Upper lobe of right lung (tissue), 1 donor: ENCODE results near the gene PYGO2. TPM values are rescaled to one million over a fixed set of nuclear protein-coding genes. Genes with fewer than 3 reads are reported as not detected.
"Not testable (repeated sequence)": the region's sequence is repeated elsewhere in the genome, so short reads cannot be mapped to it uniquely, and the experiment has no call there.

Experiments used
- ATAC-seq: fragments of 200-7000 bp; cut with Tn5 transposase; one replicate; pipeline ENCODE4 v1.9.1; 2020; ENCODE audit warnings: mild to moderate bottlenecking, moderate library complexity
- DNase-seq: peaks from one replicate; pipeline ENCODE4 v3.0.0-alpha.2; 2020
- H3K27ac ChIP-seq: fragments of 200-600 bp; one replicate; pipeline ENCODE4 v1.8.0; 2022
- H3K27me3 ChIP-seq: fragments of 200-600 bp; one replicate; pipeline ENCODE4 v1.8.0; 2022; ENCODE audit warnings: mild to moderate bottlenecking
- H3K36me3 ChIP-seq: fragments of 200-600 bp; one replicate; pipeline ENCODE4 v1.8.0; 2022
- H3K4me1 ChIP-seq: fragments of 200-600 bp; one replicate; pipeline ENCODE4 v1.8.0; 2022
- H3K4me3 ChIP-seq: fragments of 200-600 bp; one replicate; pipeline ENCODE4 v1.8.0; 2022; ENCODE audit warnings: mild to moderate bottlenecking
- H3K9me3 ChIP-seq: fragments of 200-600 bp; one replicate; pipeline ENCODE4 v1.8.0; 2022
- CTCF ChIP-seq: fragments of 200-600 bp; IDR thresholded peaks from one replicate; pipeline ENCODE4 v1.8.0; 2022; ENCODE audit warnings: antibody characterized with exemption
- intact Hi-C: fragments of 100-400 bp; cut with DNase I; formaldehyde crosslinking; loops from one replicate; pipeline ENCODE4 v1.11.0; 2022
- total RNA-seq: library from RNA; stranded (reverse); fragmentation: NEBNext Ultra II Directional; extraction: Animal tissue kit (Norgen Biotek cat#: 25700); gene quantifications from one replicate; pipeline ENCODE4 v1.2.1, GENCODE V29; 2021
- donor health status: DM: no; HTN: yes; CAD: no; lungs with severe emphysema.

PYGO2 gene
- total RNA-seq, 1 donor from 2014 or later = 27.0 TPM

- no peaks in the 10 kb centered on the region for H3K36me3 ChIP-seq
- peaks cover 17% of the 10 kb centered on the region for H3K4me1 ChIP-seq
- intact Hi-C loops = no loop called here
- no peak overlapping the region for H3K27ac ChIP-seq
- H3K9me3 ChIP-seq = no peaks in the 10 kb centered on the region
- H3K4me3 ChIP-seq = no peak overlapping the region
- ATAC-seq (no peak), DNase-seq (peak; percentile 55)
- no peaks in the 10 kb centered on the region for H3K27me3 ChIP-seq
- no peak for TF ChIP-seq CTCF
These were observed 35.6 kb upstream of the PYGO2 start for GRCh38 chr1:154996966-154997701.

- Histone ChIP-seq H3K36me3 (peaks cover 12% of the 10 kb centered on the region), H3K4me1 (peaks cover 17% of the 10 kb centered on the region)
- H3K27me3 ChIP-seq, H3K27ac ChIP-seq, H3K9me3 ChIP-seq, H3K4me3 ChIP-seq, intact Hi-C loops: not testable (repeated sequence)
- TF ChIP-seq CTCF = peak; percentile 41
- peak; percentile 63 for DNase-seq
- ATAC-seq = peak; percentile 7
These were observed 33.9 kb upstream of the PYGO2 start for GRCh38 chr1:154995301-154995983.

GRCh38 chr1:154994591-154994990 lies 33.0 kb upstream of the PYGO2 start:
- H3K4me1 ChIP-seq = peaks cover 10% of the 10 kb centered on the region
- no peak overlapping the region for H3K4me3 ChIP-seq
- no peaks in the 10 kb centered on the region for H3K27me3 ChIP-seq
- no peaks in the 10 kb centered on the region for H3K9me3 ChIP-seq
- TF ChIP-seq CTCF = no peak
- intact Hi-C loops = no loop called here
- DNase-seq = peak; percentile 13
- no peak overlapping the region for H3K27ac ChIP-seq
- no peak for ATAC-seq
- H3K36me3 ChIP-seq = peaks cover 20% of the 10 kb centered on the region

GRCh38 chr1:154994269-154994587 lies 32.6 kb upstream of the PYGO2 start:
- no peaks in the 10 kb centered on the region for H3K27me3 ChIP-seq
- H3K4me1 ChIP-seq = peaks cover 7% of the 10 kb centered on the region
- no peak overlapping the region for H3K27ac ChIP-seq
- ATAC-seq (no peak), DNase-seq (no peak)
- H3K4me3 ChIP-seq = no peak overlapping the region
- H3K9me3 ChIP-seq = no peaks in the 10 kb centered on the region
- H3K36me3 ChIP-seq = peaks cover 24% of the 10 kb centered on the region
- intact Hi-C loops = no loop called here
- no peak for TF ChIP-seq CTCF

GRCh38 chr1:154993572-154994268 lies 32.1 kb upstream of the PYGO2 start, which contains the start of gene LENEP:
TSS of gene LENEP (plus strand) at chr1:154993586. CDS start at chr1:154993608, 22 bp downstream.
- H3K27ac ChIP-seq = no peak within 1 kb of the TSS

More at GRCh38 chr1:154993572-154994268, 32.1 kb upstream of the PYGO2 start, which contains the start of gene LENEP:
- H3K4me3 ChIP-seq = no peak within 1 kb of the TSS
- DNase-seq = peak; percentile 47
- intact Hi-C loops = no loop called here
- peaks cover 27% of the 10 kb centered on the region for H3K36me3 ChIP-seq
- no peaks in the 10 kb centered on the region for H3K27me3 ChIP-seq
- ATAC-seq = no peak
- H3K9me3 ChIP-seq = no peaks in the 10 kb centered on the region
- peaks cover 2% of the 10 kb centered on the region for H3K4me1 ChIP-seq
- TF ChIP-seq CTCF = no peak
